ENCODE measurements around the gene MEX3D.

DNA sequence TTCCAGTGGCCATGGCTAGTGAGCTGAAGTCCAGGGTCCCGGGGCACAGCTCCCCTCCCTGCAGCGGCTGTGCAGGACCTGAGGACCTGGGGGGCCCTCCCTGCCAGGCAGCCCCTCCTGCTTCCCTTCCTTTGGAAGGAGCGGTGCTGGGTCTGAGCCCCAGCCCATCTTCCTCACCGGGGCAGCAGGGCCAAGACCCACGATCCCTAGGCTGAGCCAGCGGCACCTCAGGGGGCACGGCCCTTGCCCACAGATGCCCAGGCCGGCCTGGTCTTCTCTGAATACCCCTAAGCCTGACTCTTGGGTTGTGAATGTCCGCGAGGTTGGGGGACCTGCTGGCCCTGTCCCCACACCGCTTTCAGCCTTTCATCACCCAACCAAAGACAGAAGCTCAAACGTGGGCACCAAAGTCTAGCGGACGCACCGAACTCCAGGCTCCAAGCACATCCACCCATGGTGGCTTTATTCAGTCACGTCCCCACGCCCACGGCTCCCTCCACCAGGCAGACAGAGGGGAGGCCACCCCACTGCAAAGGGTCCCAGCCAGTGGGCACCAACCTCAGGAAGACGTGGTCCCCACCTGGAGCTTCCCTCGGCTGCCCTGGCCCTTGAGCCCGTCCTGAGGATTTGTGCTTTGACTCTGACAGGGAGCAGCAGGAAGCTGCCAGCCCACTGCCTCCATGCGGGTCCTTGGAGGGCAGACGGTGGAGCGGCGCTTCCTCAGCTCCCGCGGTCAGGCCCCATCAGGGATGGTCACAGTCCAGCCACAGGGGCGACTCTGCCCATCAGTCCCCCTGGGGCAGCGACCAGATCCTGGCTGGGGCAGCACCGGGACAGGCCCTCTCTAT lies 8.3 kb upstream of the MEX3D start:
- TF ChIP-seq EP300 (IDR thresholded peaks at IDR 0.05): no peak
- no peak for TF ChIP-seq CTCF (IDR thresholded peaks at IDR 0.05)

Measured in ovary (tissue), 3 donors.